ENCODE results near the gene TSHZ2.
"Not testable (repeated sequence)": the region's sequence is repeated elsewhere in the genome, so short reads cannot be mapped to it uniquely, and the experiment has no call there.

Gene TSHZ2

DNA sequence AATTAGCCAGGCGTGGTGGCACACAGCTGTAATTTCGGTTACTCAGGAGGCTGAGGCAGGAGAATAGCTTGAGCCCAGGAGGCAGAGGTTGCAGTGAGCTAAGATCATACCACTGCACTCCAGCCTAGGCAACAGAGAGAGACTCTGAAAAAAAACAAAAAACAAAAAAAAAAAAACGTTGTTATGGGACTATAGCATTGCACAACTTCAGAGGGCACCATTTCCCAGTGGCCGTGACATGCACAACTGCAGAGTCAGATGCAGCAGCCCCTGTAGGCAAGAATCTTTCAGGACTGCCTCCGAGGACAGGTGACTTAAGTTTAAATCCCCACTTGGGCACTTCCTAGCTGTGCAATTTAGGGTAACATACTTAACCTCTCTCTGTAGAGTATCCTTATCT, 557.5 kb downstream of the TSHZ2 start:
- no peak for DNase-seq

- no peak for DNase-seq
These were observed 558.3 kb downstream of the TSHZ2 start for GRCh38 chr20:53530440-53530839.

GRCh38 chr20:53532654-53533312, 560.6 kb downstream of the TSHZ2 start:
- not testable (repeated sequence) for DNase-seq

DNA sequence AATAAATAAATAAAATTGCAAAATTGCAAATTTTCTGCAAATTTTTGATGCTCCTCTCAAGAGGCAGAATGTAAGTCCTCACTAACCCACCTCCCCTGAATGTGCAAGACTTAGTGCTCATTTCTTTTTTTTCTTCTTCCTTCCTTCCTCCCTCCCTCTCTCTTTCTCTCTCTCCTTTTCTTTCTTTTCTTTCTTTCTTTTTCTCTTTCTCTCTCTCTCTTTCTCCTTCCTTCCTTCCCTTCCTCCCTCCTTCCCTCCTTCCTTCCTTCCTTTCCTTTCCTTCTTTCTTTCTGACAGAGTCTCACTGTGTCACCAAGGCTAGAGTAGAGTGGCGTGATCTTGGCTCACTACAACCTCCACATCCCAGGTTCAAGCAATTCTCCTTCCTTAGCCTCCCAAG, 561.3 kb downstream of the TSHZ2 start:
- DNase-seq, result no peak

DNA sequence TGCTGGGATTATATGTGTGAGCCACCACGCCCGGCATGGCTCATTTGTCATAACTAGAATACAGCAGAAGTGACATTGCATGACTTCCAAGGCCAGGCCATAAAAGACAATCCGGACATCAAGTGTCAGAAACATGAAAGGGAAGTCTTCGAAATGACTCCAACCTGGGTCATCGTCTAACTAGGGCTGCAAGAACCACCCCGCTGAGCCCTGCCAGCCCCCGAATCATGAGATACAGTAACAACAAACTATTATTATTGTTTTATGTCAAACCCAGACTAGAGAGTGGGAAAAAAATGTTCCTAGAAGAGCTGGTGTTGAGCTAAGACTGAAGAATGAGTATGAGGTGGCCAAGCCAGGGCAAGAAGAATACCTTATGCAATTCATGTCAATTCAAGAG, 561.9 kb downstream of the TSHZ2 start:
- no peak for DNase-seq

- no peak for DNase-seq
These were observed 563.7 kb downstream of the TSHZ2 start for GRCh38 chr20:53535878-53536277.

- not testable (repeated sequence) for DNase-seq
These were observed 564.2 kb downstream of the TSHZ2 start for GRCh38 chr20:53536382-53536781.

DNA sequence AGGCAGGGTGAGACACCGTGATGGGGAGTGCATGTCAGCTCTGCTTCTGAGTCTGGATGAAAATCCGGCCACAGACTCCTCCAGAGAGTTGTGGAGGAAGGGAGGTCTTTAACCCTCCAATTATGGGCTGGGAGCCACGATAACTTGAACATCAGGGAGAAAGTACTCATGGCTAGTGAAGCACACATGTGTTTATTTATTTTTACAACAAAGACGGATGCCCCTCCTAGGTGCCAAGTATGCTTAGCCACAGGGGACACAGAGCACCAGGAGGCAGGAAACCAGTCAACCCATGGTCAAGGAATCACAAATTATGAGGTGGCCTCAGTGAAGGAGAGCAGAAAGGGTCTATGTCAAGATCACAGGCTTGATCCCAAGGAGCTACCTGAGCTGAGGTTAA, 567.4 kb downstream of the TSHZ2 start:
- DNase-seq, result no peak

Measured in hematopoietic multipotent progenitor cell treated with erythropoietin and hydrocortisone succinate and interleukin-3 and kit ligand, for 8 days (in vitro differentiated cells).